Activated naive CD8-positive, alpha-beta T cell (primary cell): ENCODE results near the gene VEZT.

Source experiments
- H3K27ac Mint-ChIP-seq: one replicate; pipeline ENCODE4 v1.8.0; 2021; ENCODE audit warnings: mixed read lengths
- H3K27me3 Mint-ChIP-seq: one replicate; pipeline ENCODE4 v1.8.0; 2021; ENCODE audit warnings: mixed read lengths
- H3K36me3 Mint-ChIP-seq: one replicate; pipeline ENCODE4 v1.8.0; 2021; ENCODE audit warnings: mixed read lengths
- H3K4me1 Mint-ChIP-seq: one replicate; pipeline ENCODE4 v1.8.0; 2021; ENCODE audit warnings: low read depth, mixed read lengths
- H3K4me3 Mint-ChIP-seq: one replicate; pipeline ENCODE4 v1.8.0; 2021; ENCODE audit warnings: mild to moderate bottlenecking, mixed read lengths
- H3K9me3 Mint-ChIP-seq: one replicate; pipeline ENCODE4 v1.8.0; 2021; ENCODE audit warnings: low read depth, mixed read lengths

The VEZT gene

GRCh38 chr12:95217377-95218149, at the start of gene VEZT, which contains the start of gene FGD6:
Gene VEZT (plus strand): TSS chr12:95217807. CDS start chr12:95217851, 44 bp downstream.
Gene FGD6 (minus strand): TSS chr12:95217467. CDS start chr12:95217240, 227 bp downstream.
- H3K4me1 Mint-ChIP-seq = peaks cover 41% of the 10 kb centered on the region
- peak within 1 kb of the TSS; percentile 100 for H3K4me3 Mint-ChIP-seq
- peaks cover 4% of the 10 kb centered on the region for H3K36me3 Mint-ChIP-seq
- H3K27ac Mint-ChIP-seq = peak within 1 kb of the TSS; percentile 99
- no peaks in the 10 kb centered on the region for H3K9me3 Mint-ChIP-seq
- H3K27me3 Mint-ChIP-seq = peaks cover 5% of the 10 kb centered on the region

- Mint-ChIP-seq H3K4me1 (no peaks in the 10 kb centered on the region), H3K4me3 (no peak overlapping the region), H3K27ac (no peak overlapping the region), H3K27me3 (no peaks in the 10 kb centered on the region), H3K9me3 (no peaks in the 10 kb centered on the region), H3K36me3 (no peaks in the 10 kb centered on the region)
Observed at GRCh38 chr12:95168746-95169145, 48.9 kb upstream of the VEZT start.

- Mint-ChIP-seq H3K27ac (no peak overlapping the region), H3K9me3 (no peaks in the 10 kb centered on the region), H3K36me3 (no peaks in the 10 kb centered on the region)
Observed at GRCh38 chr12:95169368-95169767, 48.2 kb upstream of the VEZT start.

DNA sequence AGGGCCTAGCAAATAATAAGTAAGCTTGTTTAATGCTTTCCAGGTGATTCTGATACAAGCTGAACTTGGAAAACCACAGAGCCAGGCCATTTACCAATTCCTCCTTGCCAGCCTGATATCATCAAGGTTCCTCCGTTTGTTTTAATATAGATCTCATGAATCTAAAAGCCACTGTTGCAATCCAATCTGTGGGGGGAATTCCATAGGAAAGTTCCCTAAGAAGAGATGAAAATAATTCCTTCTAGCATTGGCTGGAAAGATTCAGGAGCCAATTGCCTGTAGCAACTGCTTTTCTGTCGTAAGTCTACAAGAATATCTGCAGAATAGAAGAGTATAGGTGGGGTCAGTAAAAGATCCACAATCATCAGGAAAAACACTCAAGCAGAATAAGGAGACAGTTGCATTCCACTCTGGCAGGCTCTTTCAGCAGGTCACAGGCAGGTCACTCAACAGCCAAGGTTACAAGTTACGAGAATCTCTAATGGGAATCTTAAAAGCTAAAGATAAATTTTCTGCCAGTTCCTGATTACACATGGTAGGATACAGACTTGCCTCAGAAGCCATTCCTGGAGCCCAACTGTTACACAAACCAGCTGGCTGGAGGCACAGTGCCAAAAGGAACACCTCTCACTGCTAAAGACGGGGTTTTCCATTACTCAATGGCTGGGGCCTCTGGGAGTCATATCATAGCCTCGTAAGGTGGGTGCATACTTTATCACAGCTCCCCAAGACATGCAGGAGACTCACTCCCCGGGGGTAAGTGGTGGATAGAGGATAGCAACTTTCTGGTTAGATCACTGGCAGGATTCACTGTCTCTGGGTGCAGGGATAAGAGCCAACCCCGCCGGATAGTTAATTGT, 44.0 kb upstream of the VEZT start:
- Mint-ChIP-seq H3K4me3 (no peak overlapping the region), H3K9me3 (no peaks in the 10 kb centered on the region), H3K27ac (no peak overlapping the region)

More at GRCh38 chr12:95169368-95169767, 48.2 kb upstream of the VEZT start:
- H3K4me1 Mint-ChIP-seq = no peaks in the 10 kb centered on the region
- H3K27me3 Mint-ChIP-seq = no peaks in the 10 kb centered on the region
- H3K4me3 Mint-ChIP-seq = no peak overlapping the region

DNA sequence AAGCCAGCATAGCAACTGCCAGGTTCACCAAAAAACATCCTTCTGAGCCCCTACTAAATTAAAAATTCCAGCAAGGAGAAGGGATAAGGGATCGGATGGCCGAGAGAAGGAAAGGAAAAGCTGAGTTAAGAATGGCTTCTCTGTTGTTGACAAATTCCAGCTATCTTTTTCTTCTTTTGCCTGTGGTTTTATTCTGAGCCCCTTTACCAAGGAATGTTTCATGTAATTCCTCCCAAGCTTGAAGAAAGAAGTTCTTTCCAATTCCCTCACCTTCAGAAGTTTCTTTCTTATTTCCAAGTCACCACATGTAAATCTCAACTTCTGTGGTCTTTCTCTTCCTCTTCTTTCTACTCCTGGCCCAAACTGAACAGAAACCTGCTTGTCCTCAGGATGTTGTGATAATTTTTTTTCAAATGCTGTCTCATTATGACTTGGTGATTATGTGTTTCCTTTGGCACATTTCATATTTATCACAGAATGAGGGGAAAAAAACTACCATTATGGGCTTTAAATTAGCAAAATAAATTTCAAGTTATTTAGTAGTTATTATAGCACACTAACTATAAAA, 40.3 kb upstream of the VEZT start:
- Mint-ChIP-seq H3K27ac (no peak overlapping the region), H3K4me3 (no peak overlapping the region), H3K4me1 (no peaks in the 10 kb centered on the region), H3K9me3 (no peaks in the 10 kb centered on the region), H3K36me3 (no peaks in the 10 kb centered on the region), H3K27me3 (no peaks in the 10 kb centered on the region)

More for the DNA sequence above, 44.0 kb upstream of the VEZT start:
- no peaks in the 10 kb centered on the region for H3K36me3 Mint-ChIP-seq
- H3K4me1 Mint-ChIP-seq = no peaks in the 10 kb centered on the region
- H3K27me3 Mint-ChIP-seq = no peaks in the 10 kb centered on the region

GRCh38 chr12:95178136-95178535, 39.5 kb upstream of the VEZT start:
- no peaks in the 10 kb centered on the region for H3K36me3 Mint-ChIP-seq
- H3K9me3 Mint-ChIP-seq = no peaks in the 10 kb centered on the region
- no peak overlapping the region for H3K27ac Mint-ChIP-seq
- H3K4me1 Mint-ChIP-seq = no peaks in the 10 kb centered on the region
- H3K27me3 Mint-ChIP-seq = no peaks in the 10 kb centered on the region
- H3K4me3 Mint-ChIP-seq = no peak overlapping the region

GRCh38 chr12:95179011-95179410, 38.6 kb upstream of the VEZT start:
- no peaks in the 10 kb centered on the region for H3K27me3 Mint-ChIP-seq
- no peak overlapping the region for H3K4me3 Mint-ChIP-seq
- H3K27ac Mint-ChIP-seq = no peak overlapping the region
- H3K4me1 Mint-ChIP-seq = no peaks in the 10 kb centered on the region
- H3K36me3 Mint-ChIP-seq = no peaks in the 10 kb centered on the region
- H3K9me3 Mint-ChIP-seq = no peaks in the 10 kb centered on the region

- Mint-ChIP-seq H3K4me3 (no peak overlapping the region), H3K9me3 (no peaks in the 10 kb centered on the region), H3K4me1 (no peaks in the 10 kb centered on the region), H3K27ac (no peak overlapping the region), H3K36me3 (no peaks in the 10 kb centered on the region), H3K27me3 (no peaks in the 10 kb centered on the region)
Observed at GRCh38 chr12:95181103-95181502, 36.5 kb upstream of the VEZT start.

GRCh38 chr12:95182868-95183415, 34.7 kb upstream of the VEZT start:
- no peaks in the 10 kb centered on the region for H3K4me1 Mint-ChIP-seq
- no peak overlapping the region for H3K27ac Mint-ChIP-seq
- H3K36me3 Mint-ChIP-seq = no peaks in the 10 kb centered on the region
- no peak overlapping the region for H3K4me3 Mint-ChIP-seq
- H3K27me3 Mint-ChIP-seq = no peaks in the 10 kb centered on the region
- no peaks in the 10 kb centered on the region for H3K9me3 Mint-ChIP-seq

GRCh38 chr12:95184121-95184520, 33.5 kb upstream of the VEZT start:
- H3K27ac Mint-ChIP-seq = no peak overlapping the region
- H3K4me3 Mint-ChIP-seq = no peak overlapping the region
- no peaks in the 10 kb centered on the region for H3K9me3 Mint-ChIP-seq
- H3K36me3 Mint-ChIP-seq = no peaks in the 10 kb centered on the region
- H3K4me1 Mint-ChIP-seq = no peaks in the 10 kb centered on the region
- H3K27me3 Mint-ChIP-seq = no peaks in the 10 kb centered on the region

DNA sequence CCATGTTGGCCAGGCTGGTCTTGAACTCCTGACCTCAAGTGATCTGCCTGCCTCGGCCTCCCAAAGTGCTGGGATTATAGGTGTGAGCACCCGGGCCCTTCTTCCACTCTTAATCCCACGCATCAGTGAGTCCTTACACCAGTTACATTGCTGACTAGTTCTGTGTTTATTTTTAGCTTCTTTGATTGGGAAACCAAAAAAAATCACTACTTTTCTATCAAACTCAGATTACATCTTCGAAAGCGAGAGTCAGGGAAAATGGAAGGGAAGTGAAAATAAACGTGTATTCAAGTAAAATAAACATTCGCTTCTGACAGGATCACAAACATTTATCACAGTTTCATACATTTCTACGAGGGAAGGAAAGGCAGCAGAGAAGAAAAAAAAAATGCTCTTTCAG, 32.5 kb upstream of the VEZT start:
- Mint-ChIP-seq H3K4me3 (no peak overlapping the region), H3K27ac (no peak overlapping the region), H3K4me1 (no peaks in the 10 kb centered on the region), H3K27me3 (no peaks in the 10 kb centered on the region), H3K9me3 (no peaks in the 10 kb centered on the region), H3K36me3 (no peaks in the 10 kb centered on the region)

GRCh38 chr12:95185854-95186253, 31.8 kb upstream of the VEZT start:
- H3K27ac Mint-ChIP-seq = no peak overlapping the region
- H3K27me3 Mint-ChIP-seq = no peaks in the 10 kb centered on the region
- no peaks in the 10 kb centered on the region for H3K36me3 Mint-ChIP-seq
- no peak overlapping the region for H3K4me3 Mint-ChIP-seq
- H3K9me3 Mint-ChIP-seq = no peaks in the 10 kb centered on the region
- H3K4me1 Mint-ChIP-seq = no peaks in the 10 kb centered on the region

- no peaks in the 10 kb centered on the region for H3K4me1 Mint-ChIP-seq
- H3K4me3 Mint-ChIP-seq = no peak overlapping the region
- no peak overlapping the region for H3K27ac Mint-ChIP-seq
- H3K9me3 Mint-ChIP-seq = no peaks in the 10 kb centered on the region
- no peaks in the 10 kb centered on the region for H3K36me3 Mint-ChIP-seq
- no peaks in the 10 kb centered on the region for H3K27me3 Mint-ChIP-seq
Observed at GRCh38 chr12:95187865-95188415, 29.7 kb upstream of the VEZT start.

GRCh38 chr12:95191060-95191696, 26.4 kb upstream of the VEZT start:
- Mint-ChIP-seq H3K4me3 (no peak overlapping the region), H3K27me3 (no peaks in the 10 kb centered on the region), H3K4me1 (no peaks in the 10 kb centered on the region), H3K36me3 (no peaks in the 10 kb centered on the region), H3K27ac (no peak overlapping the region), H3K9me3 (no peaks in the 10 kb centered on the region)
